HEK293 (cell line): ENCODE measurements around the gene CDKL5.

Experiments used
- CTCF ChIA-PET: fragments of 350-600 bp; formaldehyde crosslinking; extraction: SDS; loops from one replicate; lab custom pipeline; 2021; ENCODE audit warnings: antibody characterized with exemption; lab: Yijun Ruan, JAX
- POLR2A ChIA-PET: fragments of 300-600 bp; formaldehyde crosslinking; extraction: SDS; loops from one replicate; lab custom pipeline; 2020; ENCODE audit warnings: antibody characterized with exemption, inconsistent platforms; lab: Yijun Ruan, JAX
- H3K27ac ChIP-seq: fragments of 200-500 bp; sonication (Bioruptor generic); 2 replicates; pipeline ENCODE4 v1.5.1; 2014; ENCODE audit warnings: low read depth, low read length, control low read depth, inconsistent platforms; ENCODE audit errors: extremely low read depth
- H3K36me3 ChIP-seq, 2 experiments: fragments of 200-500 bp in 1 of 2; sonication (Bioruptor generic) in 1 of 2; 1 replicate in 1 of 2; 2 replicates in 1 of 2; pipeline ENCODE4 v1.5.1; 2014 to 2017; ENCODE audit warnings: inconsistent platforms in 2 of 2, low read length in 2 of 2; ENCODE audit not compliant: control insufficient read depth in 2 of 2, insufficient read depth in 1 of 2
- H3K4me1 ChIP-seq: fragments of 200-500 bp; sonication (Bioruptor generic); 2 replicates; pipeline ENCODE4 v1.5.1; 2014; ENCODE audit warnings: mild to moderate bottlenecking, low read length, inconsistent platforms; ENCODE audit not compliant: control insufficient read depth, insufficient read depth
- H3K4me3 ChIP-seq: 2 replicates; pipeline ENCODE4 v1.5.1; 2011; ENCODE audit warnings: low read depth, mild to moderate bottlenecking, control low read depth, low read length, moderate library complexity
- H3K9me3 ChIP-seq: fragments of 200-500 bp; sonication (Bioruptor generic); 2 replicates; pipeline ENCODE4 v1.5.1; 2014; ENCODE audit warnings: low read depth, low read length, inconsistent platforms; ENCODE audit not compliant: control insufficient read depth, insufficient read depth
- GLIS1 ChIP-seq: fragments of 450-650 bp; formaldehyde crosslinking; IDR thresholded peaks from 2 replicates; pipeline ENCODE4 v1.5.1; 2016; ENCODE audit warnings: missing biosample characterization, missing genetic modification characterization
- HOXA7 ChIP-seq: sonication (generic); formaldehyde crosslinking; IDR thresholded peaks from 2 replicates; pipeline ENCODE4 v1.8.1; 2022; ENCODE audit warnings: missing genetic modification reagents, borderline replicate concordance
- PRDM1 ChIP-seq: fragments of 450-650 bp; formaldehyde crosslinking; IDR thresholded peaks from 2 replicates; pipeline ENCODE4; 2016; ENCODE audit warnings: missing biosample characterization, missing genetic modification characterization
- SALL2 ChIP-seq: fragments of 450-650 bp; formaldehyde crosslinking; IDR thresholded peaks from 2 replicates; pipeline ENCODE4 v1.5.0; 2017; ENCODE audit warnings: missing biosample characterization, mild to moderate bottlenecking, missing genetic modification characterization, borderline replicate concordance
- SETDB1 ChIP-seq: IDR thresholded peaks from one replicate; pipeline ENCODE4 v1.6.1; 2017; ENCODE audit warnings: mild to moderate bottlenecking, low read length, moderate library complexity, mixed read lengths; ENCODE audit not compliant: insufficient read length
- SP7 ChIP-seq: fragments of 450-650 bp; formaldehyde crosslinking; IDR thresholded peaks from 2 replicates; pipeline ENCODE4 v1.5.1; 2016; ENCODE audit warnings: missing biosample characterization, missing genetic modification characterization
- ZBTB17 ChIP-seq: fragments of 450-650 bp; formaldehyde crosslinking; IDR thresholded peaks from 2 replicates; pipeline ENCODE4 v1.5.1; 2016; ENCODE audit warnings: missing biosample characterization, missing genetic modification characterization
- ZFP3 ChIP-seq: fragments of 450-650 bp; formaldehyde crosslinking; IDR thresholded peaks from 2 replicates; pipeline ENCODE4 v1.5.1; 2016; ENCODE audit warnings: low read depth, missing biosample characterization, missing genetic modification characterization
- ZFP41 ChIP-seq: fragments of 450-650 bp; formaldehyde crosslinking; IDR thresholded peaks from 2 replicates; pipeline ENCODE4 v1.5.1; 2016; ENCODE audit warnings: missing biosample characterization, missing genetic modification characterization, borderline replicate concordance
- ZNF223 ChIP-seq: fragments of 450-650 bp; formaldehyde crosslinking; IDR thresholded peaks from 2 replicates; pipeline ENCODE4 v1.5.1; 2016; ENCODE audit warnings: missing biosample characterization, missing genetic modification characterization
- ZNF423 ChIP-seq: fragments of 450-650 bp; formaldehyde crosslinking; IDR thresholded peaks from 2 replicates; pipeline ENCODE4 v1.5.1; 2016; ENCODE audit warnings: missing biosample characterization, missing genetic modification characterization
- ZNF48 ChIP-seq: fragments of 450-650 bp; formaldehyde crosslinking; IDR thresholded peaks from 2 replicates; pipeline ENCODE4 v1.5.1; 2016; ENCODE audit warnings: missing biosample characterization, missing genetic modification characterization
- ZNF623 ChIP-seq: fragments of 450-650 bp; formaldehyde crosslinking; IDR thresholded peaks from 2 replicates; pipeline ENCODE4 v1.5.1; 2016; ENCODE audit warnings: missing biosample characterization, missing genetic modification characterization
- ZNF658 ChIP-seq: fragments of 450-650 bp; formaldehyde crosslinking; IDR thresholded peaks from 2 replicates; pipeline ENCODE4; 2016; ENCODE audit warnings: missing biosample characterization, missing genetic modification characterization
- ZNF777 ChIP-seq: fragments of 450-650 bp; formaldehyde crosslinking; IDR thresholded peaks from 2 replicates; pipeline ENCODE4 v1.5.1; 2017; ENCODE audit warnings: missing biosample characterization, missing genetic modification characterization, borderline replicate concordance
- ZXDB ChIP-seq: fragments of 450-650 bp; formaldehyde crosslinking; IDR thresholded peaks from 2 replicates; pipeline ENCODE4 v1.5.1; 2016; ENCODE audit warnings: missing biosample characterization, missing genetic modification characterization
- TF ChIP-seq, protein P1 (sequence below): fragments of 450-650 bp; formaldehyde crosslinking; IDR thresholded peaks from 2 replicates; pipeline ENCODE4 v1.5.1; 2016; ENCODE audit warnings: missing biosample characterization, missing genetic modification characterization, borderline replicate concordance
- TF ChIP-seq, protein P2 (sequence below): sonication (generic); formaldehyde crosslinking; IDR thresholded peaks from 2 replicates; pipeline ENCODE4 v1.8.1; 2022; ENCODE audit warnings: mild to moderate bottlenecking, moderate library complexity, missing genetic modification reagents
- TF ChIP-seq, protein P3 (sequence below): fragments of 450-650 bp; formaldehyde crosslinking; IDR thresholded peaks from 2 replicates; pipeline ENCODE4 v1.5.1; 2016; ENCODE audit warnings: missing biosample characterization, missing genetic modification characterization, low read depth
- TF ChIP-seq, protein P4 (sequence below): fragments of 450-650 bp; formaldehyde crosslinking; IDR thresholded peaks from 2 replicates; pipeline ENCODE4 v1.5.1; 2017; ENCODE audit warnings: missing biosample characterization, missing genetic modification characterization
- TF ChIP-seq, protein P5 (sequence below): fragments of 450-650 bp; formaldehyde crosslinking; IDR thresholded peaks from 2 replicates; pipeline ENCODE4 v1.5.1; 2016; ENCODE audit warnings: missing biosample characterization, missing genetic modification characterization
- TF ChIP-seq, protein P6 (sequence below): fragments of 450-650 bp; formaldehyde crosslinking; IDR thresholded peaks from 2 replicates; pipeline ENCODE4 v1.5.0; 2017; ENCODE audit warnings: missing biosample characterization, missing genetic modification characterization, borderline replicate concordance

Gene CDKL5

DNA sequence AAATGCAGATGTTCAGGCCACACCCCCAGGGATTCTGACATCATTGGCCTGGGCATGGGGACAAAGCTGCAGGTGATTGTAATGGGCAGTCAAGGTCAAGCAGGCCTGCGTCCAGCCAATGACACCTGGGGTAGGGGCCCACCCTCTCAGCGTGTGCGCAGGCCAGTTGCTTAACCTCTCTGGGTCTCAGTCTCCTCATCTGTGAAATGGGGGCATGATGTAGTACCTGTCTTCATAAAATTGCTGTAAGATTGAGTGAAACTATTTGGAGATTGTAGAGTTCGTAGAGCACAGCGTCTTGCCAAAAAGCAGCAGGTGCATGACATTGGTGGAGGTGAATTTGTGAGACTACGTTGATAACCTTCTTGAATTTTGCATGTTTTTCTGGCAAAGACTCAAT, 225.3 kb downstream of the CDKL5 start (continued):
- no peak for TF ChIP-seq ZXDB (tag by site-specific recombination)
- TF ChIP-seq, protein P1, sequence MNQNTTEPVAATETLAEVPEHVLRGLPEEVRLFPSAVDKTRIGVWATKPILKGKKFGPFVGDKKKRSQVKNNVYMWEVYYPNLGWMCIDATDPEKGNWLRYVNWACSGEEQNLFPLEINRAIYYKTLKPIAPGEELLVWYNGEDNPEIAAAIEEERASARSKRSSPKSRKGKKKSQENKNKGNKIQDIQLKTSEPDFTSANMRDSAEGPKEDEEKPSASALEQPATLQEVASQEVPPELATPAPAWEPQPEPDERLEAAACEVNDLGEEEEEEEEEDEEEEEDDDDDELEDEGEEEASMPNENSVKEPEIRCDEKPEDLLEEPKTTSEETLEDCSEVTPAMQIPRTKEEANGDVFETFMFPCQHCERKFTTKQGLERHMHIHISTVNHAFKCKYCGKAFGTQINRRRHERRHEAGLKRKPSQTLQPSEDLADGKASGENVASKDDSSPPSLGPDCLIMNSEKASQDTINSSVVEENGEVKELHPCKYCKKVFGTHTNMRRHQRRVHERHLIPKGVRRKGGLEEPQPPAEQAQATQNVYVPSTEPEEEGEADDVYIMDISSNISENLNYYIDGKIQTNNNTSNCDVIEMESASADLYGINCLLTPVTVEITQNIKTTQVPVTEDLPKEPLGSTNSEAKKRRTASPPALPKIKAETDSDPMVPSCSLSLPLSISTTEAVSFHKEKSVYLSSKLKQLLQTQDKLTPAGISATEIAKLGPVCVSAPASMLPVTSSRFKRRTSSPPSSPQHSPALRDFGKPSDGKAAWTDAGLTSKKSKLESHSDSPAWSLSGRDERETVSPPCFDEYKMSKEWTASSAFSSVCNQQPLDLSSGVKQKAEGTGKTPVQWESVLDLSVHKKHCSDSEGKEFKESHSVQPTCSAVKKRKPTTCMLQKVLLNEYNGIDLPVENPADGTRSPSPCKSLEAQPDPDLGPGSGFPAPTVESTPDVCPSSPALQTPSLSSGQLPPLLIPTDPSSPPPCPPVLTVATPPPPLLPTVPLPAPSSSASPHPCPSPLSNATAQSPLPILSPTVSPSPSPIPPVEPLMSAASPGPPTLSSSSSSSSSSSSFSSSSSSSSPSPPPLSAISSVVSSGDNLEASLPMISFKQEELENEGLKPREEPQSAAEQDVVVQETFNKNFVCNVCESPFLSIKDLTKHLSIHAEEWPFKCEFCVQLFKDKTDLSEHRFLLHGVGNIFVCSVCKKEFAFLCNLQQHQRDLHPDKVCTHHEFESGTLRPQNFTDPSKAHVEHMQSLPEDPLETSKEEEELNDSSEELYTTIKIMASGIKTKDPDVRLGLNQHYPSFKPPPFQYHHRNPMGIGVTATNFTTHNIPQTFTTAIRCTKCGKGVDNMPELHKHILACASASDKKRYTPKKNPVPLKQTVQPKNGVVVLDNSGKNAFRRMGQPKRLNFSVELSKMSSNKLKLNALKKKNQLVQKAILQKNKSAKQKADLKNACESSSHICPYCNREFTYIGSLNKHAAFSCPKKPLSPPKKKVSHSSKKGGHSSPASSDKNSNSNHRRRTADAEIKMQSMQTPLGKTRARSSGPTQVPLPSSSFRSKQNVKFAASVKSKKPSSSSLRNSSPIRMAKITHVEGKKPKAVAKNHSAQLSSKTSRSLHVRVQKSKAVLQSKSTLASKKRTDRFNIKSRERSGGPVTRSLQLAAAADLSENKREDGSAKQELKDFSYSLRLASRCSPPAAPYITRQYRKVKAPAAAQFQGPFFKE, result no peak
- no peak for TF ChIP-seq ZNF48 (tag by site-specific recombination)
- no peak for TF ChIP-seq ZFP3 (tag by site-specific recombination)
- TF ChIP-seq SP7 (tag by site-specific recombination), result no peak
- TF ChIP-seq, protein P2, sequence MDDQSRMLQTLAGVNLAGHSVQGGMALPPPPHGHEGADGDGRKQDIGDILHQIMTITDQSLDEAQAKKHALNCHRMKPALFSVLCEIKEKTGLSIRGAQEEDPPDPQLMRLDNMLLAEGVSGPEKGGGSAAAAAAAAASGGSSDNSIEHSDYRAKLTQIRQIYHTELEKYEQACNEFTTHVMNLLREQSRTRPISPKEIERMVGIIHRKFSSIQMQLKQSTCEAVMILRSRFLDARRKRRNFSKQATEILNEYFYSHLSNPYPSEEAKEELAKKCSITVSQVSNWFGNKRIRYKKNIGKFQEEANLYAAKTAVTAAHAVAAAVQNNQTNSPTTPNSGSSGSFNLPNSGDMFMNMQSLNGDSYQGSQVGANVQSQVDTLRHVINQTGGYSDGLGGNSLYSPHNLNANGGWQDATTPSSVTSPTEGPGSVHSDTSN, result no peak
- no peak for TF ChIP-seq ZNF658 (tag by site-specific recombination)
- no peak for TF ChIP-seq ZFP41 (tag by site-specific recombination)

DNA sequence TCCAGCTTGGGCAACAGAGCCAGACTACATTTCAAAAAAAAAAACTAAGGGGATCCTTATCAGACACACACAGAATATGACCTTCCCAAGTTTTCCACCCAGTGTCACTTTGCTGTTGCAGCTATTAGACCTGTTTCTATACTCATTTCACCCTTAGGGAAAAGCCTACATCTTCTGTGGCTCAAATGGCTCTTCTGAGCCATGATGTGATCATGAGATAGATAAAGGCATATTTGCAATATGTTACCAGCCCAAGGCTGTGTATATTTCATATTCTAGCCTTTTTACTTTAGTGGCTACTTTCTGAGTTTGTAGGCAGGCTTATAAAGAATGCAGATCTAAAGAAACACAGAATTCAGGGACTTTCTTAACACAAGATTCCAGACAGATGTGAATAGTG, 227.2 kb downstream of the CDKL5 start:
- POLR2A ChIA-PET, result no interaction called here
- CTCF ChIA-PET, result no interaction called here
- Histone ChIP-seq H3K9me3 (no peaks in the 10 kb centered on the region), H3K4me3 (no peak overlapping the region), H3K4me1 (peaks cover 3% of the 10 kb centered on the region), H3K36me3 (no peaks in the 10 kb centered on the region), H3K27ac (no peak overlapping the region)
- no peak for TF ChIP-seq ZNF223 (tag by site-specific recombination)
- no peak for TF ChIP-seq ZNF623 (tag by site-specific recombination)
- TF ChIP-seq, protein P3, sequence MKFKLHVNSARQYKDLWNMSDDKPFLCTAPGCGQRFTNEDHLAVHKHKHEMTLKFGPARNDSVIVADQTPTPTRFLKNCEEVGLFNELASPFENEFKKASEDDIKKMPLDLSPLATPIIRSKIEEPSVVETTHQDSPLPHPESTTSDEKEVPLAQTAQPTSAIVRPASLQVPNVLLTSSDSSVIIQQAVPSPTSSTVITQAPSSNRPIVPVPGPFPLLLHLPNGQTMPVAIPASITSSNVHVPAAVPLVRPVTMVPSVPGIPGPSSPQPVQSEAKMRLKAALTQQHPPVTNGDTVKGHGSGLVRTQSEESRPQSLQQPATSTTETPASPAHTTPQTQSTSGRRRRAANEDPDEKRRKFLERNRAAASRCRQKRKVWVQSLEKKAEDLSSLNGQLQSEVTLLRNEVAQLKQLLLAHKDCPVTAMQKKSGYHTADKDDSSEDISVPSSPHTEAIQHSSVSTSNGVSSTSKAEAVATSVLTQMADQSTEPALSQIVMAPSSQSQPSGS (tag by site-specific recombination), result no peak
- TF ChIP-seq, protein P4, sequence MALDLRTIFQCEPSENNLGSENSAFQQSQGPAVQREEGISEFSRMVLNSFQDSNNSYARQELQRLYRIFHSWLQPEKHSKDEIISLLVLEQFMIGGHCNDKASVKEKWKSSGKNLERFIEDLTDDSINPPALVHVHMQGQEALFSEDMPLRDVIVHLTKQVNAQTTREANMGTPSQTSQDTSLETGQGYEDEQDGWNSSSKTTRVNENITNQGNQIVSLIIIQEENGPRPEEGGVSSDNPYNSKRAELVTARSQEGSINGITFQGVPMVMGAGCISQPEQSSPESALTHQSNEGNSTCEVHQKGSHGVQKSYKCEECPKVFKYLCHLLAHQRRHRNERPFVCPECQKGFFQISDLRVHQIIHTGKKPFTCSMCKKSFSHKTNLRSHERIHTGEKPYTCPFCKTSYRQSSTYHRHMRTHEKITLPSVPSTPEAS (tag by site-specific recombination), result no peak
- no peak for TF ChIP-seq ZNF777 (tag by site-specific recombination)
- TF ChIP-seq SALL2 (tag by site-specific recombination), result no peak
- no peak for TF ChIP-seq ZNF423 (tag by site-specific recombination)
- TF ChIP-seq, protein P5, sequence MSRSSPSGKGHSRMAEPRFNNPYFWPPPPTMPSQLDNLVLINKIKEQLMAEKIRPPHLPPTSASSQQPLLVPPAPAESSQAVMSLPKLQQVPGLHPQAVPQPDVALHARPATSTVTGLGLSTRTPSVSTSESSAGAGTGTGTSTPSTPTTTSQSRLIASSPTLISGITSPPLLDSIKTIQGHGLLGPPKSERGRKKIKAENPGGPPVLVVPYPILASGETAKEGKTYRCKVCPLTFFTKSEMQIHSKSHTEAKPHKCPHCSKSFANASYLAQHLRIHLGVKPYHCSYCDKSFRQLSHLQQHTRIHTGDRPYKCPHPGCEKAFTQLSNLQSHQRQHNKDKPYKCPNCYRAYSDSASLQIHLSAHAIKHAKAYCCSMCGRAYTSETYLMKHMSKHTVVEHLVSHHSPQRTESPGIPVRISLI (tag by site-specific recombination), result no peak
- TF ChIP-seq GLIS1 (tag by site-specific recombination), result no peak
- no peak for TF ChIP-seq HOXA7 (CRISPR knock-in tag)
- no peak for TF ChIP-seq SETDB1
- TF ChIP-seq PRDM1, result no peak
- TF ChIP-seq, protein P6, sequence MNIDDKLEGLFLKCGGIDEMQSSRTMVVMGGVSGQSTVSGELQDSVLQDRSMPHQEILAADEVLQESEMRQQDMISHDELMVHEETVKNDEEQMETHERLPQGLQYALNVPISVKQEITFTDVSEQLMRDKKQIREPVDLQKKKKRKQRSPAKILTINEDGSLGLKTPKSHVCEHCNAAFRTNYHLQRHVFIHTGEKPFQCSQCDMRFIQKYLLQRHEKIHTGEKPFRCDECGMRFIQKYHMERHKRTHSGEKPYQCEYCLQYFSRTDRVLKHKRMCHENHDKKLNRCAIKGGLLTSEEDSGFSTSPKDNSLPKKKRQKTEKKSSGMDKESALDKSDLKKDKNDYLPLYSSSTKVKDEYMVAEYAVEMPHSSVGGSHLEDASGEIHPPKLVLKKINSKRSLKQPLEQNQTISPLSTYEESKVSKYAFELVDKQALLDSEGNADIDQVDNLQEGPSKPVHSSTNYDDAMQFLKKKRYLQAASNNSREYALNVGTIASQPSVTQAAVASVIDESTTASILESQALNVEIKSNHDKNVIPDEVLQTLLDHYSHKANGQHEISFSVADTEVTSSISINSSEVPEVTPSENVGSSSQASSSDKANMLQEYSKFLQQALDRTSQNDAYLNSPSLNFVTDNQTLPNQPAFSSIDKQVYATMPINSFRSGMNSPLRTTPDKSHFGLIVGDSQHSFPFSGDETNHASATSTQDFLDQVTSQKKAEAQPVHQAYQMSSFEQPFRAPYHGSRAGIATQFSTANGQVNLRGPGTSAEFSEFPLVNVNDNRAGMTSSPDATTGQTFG, result no peak
- no peak for TF ChIP-seq ZBTB17 (tag by site-specific recombination)
